Glomerular endothelial cell (primary cell): ENCODE results near the gene BARD1. TPM values are rescaled to one million over a fixed set of nuclear protein-coding genes. Genes with fewer than 3 reads are reported as not detected.

ENCODE experiments used
- DNase-seq: peaks from one replicate; pipeline ENCODE4 v3.0.0-alpha.2; 2011; ENCODE audit warnings: low read depth, low spot score; ENCODE audit errors: extremely low read depth
- total RNA-seq: library from RNA; depleted of rRNA; stranded (reverse); fragments of >200 nt; gene quantifications from 2 replicates; pipeline ENCODE4 v1.2.3, GENCODE V29; 2015

The BARD1 gene
- total RNA-seq, 1 donor from 2014 or later = 4.7 TPM

DNA sequence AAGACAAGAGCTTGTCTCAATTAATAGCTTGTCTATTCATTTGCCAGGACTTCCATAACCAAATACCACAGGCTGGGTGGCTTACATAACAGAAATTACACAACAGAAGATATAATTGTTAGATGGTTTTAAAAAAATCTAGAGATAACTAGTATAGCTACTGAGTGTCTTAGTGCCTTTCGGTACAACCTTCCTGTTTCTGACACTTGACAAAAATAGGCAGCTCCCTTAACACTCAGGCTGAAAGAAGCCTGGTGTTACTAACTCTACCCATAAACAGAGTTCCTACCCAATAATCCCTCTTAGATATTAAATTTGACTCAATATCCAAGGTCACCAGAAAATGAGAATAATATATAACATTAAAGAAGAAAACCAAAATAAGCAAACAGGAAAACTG lies 129.7 kb downstream of the BARD1 start:
- DNase-seq = no peak

DNA sequence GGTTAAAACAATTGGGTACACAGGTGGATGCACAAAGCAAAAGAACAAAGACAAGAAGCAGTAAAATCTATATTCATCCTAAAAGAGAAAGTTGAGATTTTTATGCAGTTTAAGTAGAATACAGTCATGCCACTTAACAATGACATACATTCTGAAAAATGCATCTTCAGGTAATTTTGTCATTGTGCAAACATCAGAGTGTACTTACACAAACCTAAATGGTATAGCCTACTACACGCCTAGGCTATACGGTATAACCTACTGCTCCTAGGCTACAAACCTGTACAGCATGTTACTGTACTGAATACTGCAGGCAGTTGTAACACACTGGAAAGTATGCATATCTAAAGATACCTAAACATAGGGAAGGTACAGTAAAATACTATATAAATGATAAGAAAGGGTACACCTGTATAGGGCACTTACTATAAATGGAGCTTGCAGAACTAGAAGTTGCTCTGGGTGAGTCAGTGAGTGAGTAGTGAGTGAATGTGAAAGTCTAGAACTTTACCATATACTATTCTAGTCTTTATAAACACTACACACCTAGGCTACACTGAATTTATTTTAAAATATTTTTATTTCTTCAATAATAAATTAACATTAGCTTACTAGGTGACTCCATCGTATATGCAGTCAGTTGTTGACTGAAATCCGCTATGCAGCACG lies 132.9 kb downstream of the BARD1 start:
- no peak for DNase-seq
